Activated T-helper 17 cell treated with anti-CD3 and anti-CD28 coated beads, Interleukin-2, amount 50 U/mL, for 72 hours (primary cell): Measurements from ENCODE around the gene A3GALT2. TPM values are rescaled to one million over a fixed set of nuclear protein-coding genes. Genes with fewer than 3 reads are reported as not detected.

Experiments
- ATAC-seq: fragments of 150-1000 bp; cut with Tn5 transposase; replicated peaks from 2 replicates; pipeline ENCODE4 v1.10.0; 2021; ENCODE audit warnings: mild to moderate bottlenecking, moderate library complexity
- H3K27ac Mint-ChIP-seq: one replicate; pipeline ENCODE4 v1.8.0; 2022; ENCODE audit warnings: mixed read lengths
- H3K27me3 Mint-ChIP-seq: one replicate; pipeline ENCODE4 v1.8.0; 2022; ENCODE audit warnings: mixed read lengths
- H3K36me3 Mint-ChIP-seq: one replicate; pipeline ENCODE4 v1.8.0; 2022; ENCODE audit warnings: low read depth, mild to moderate bottlenecking, mixed read lengths
- H3K4me1 Mint-ChIP-seq: one replicate; pipeline ENCODE4 v1.8.0; 2022; ENCODE audit warnings: mixed read lengths
- H3K4me3 Mint-ChIP-seq: one replicate; pipeline ENCODE4 v1.8.0; 2022; ENCODE audit warnings: mild to moderate bottlenecking, mixed read lengths
- H3K9me3 Mint-ChIP-seq: one replicate; pipeline ENCODE4 v1.8.0; 2022; ENCODE audit warnings: mixed read lengths
- total RNA-seq, 2 donors: library from RNA; stranded (reverse); gene quantifications; one replicate each; pipeline ENCODE4 v1.2.3, GENCODE V29; 2022

Gene A3GALT2
- total RNA-seq, 2 donors from 2014 or later = not detected

GRCh38 chr1:33331444-33332356 is 10.8 kb upstream of the A3GALT2 start:
- Mint-ChIP-seq H3K4me3 (no peak overlapping the region), H3K27me3 (no peaks in the 10 kb centered on the region), H3K9me3 (no peaks in the 10 kb centered on the region), H3K4me1 (no peaks in the 10 kb centered on the region), H3K36me3 (peaks cover 86% of the 10 kb centered on the region), H3K27ac (peak overlapping the region; percentile 30)
- ATAC-seq = no peak

GRCh38 chr1:33330906-33331305 is 10.0 kb upstream of the A3GALT2 start:
- no peaks in the 10 kb centered on the region for H3K27me3 Mint-ChIP-seq
- no peak for ATAC-seq
- peaks cover 94% of the 10 kb centered on the region for H3K36me3 Mint-ChIP-seq
- no peak overlapping the region for H3K4me3 Mint-ChIP-seq
- H3K4me1 Mint-ChIP-seq = no peaks in the 10 kb centered on the region
- no peak overlapping the region for H3K27ac Mint-ChIP-seq
- H3K9me3 Mint-ChIP-seq = no peaks in the 10 kb centered on the region

DNA sequence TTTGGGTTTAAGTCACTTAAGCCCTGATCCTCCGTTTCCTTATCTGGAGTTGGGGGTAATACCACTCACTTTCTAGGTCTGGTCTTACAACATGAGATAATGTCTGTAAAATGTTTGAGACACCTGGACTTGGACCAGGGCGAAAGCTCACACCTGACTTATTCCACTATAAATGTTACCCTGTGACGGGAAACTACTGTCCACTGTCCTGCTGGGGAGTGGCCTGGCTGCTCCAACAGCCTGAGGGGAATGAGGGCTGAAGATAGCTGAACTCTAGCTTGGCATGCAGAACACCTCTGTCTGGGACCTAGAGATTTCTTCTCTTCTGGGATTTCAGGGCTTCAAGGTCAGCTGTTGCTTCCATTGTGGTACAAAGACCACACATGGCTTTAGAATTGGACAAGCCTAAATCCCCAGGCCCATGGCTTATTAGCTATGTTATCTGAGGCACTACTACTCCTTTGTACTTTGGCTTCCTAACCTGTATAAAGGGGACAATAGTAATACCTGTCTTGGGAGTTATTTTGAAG is 9.5 kb upstream of the A3GALT2 start:
- no peaks in the 10 kb centered on the region for H3K9me3 Mint-ChIP-seq
- H3K4me3 Mint-ChIP-seq = no peak overlapping the region
- peaks cover 98% of the 10 kb centered on the region for H3K36me3 Mint-ChIP-seq
- no peak for ATAC-seq
- no peaks in the 10 kb centered on the region for H3K4me1 Mint-ChIP-seq
- no peak overlapping the region for H3K27ac Mint-ChIP-seq
- no peaks in the 10 kb centered on the region for H3K27me3 Mint-ChIP-seq

- peaks cover 98% of the 10 kb centered on the region for H3K36me3 Mint-ChIP-seq
- no peak overlapping the region for H3K4me3 Mint-ChIP-seq
- H3K27ac Mint-ChIP-seq = peak overlapping the region; percentile 50
- H3K27me3 Mint-ChIP-seq = no peaks in the 10 kb centered on the region
- ATAC-seq = no peak
- H3K9me3 Mint-ChIP-seq = no peaks in the 10 kb centered on the region
- H3K4me1 Mint-ChIP-seq = no peaks in the 10 kb centered on the region
Measured at GRCh38 chr1:33329600-33330305, 8.9 kb upstream of the A3GALT2 start.

- ATAC-seq = no peak
- no peaks in the 10 kb centered on the region for H3K4me1 Mint-ChIP-seq
- no peaks in the 10 kb centered on the region for H3K9me3 Mint-ChIP-seq
- no peaks in the 10 kb centered on the region for H3K27me3 Mint-ChIP-seq
- H3K36me3 Mint-ChIP-seq = peaks cover 90% of the 10 kb centered on the region
- H3K4me3 Mint-ChIP-seq = no peak overlapping the region
- no peak overlapping the region for H3K27ac Mint-ChIP-seq
Measured at GRCh38 chr1:33328817-33329216, 7.9 kb upstream of the A3GALT2 start.

DNA sequence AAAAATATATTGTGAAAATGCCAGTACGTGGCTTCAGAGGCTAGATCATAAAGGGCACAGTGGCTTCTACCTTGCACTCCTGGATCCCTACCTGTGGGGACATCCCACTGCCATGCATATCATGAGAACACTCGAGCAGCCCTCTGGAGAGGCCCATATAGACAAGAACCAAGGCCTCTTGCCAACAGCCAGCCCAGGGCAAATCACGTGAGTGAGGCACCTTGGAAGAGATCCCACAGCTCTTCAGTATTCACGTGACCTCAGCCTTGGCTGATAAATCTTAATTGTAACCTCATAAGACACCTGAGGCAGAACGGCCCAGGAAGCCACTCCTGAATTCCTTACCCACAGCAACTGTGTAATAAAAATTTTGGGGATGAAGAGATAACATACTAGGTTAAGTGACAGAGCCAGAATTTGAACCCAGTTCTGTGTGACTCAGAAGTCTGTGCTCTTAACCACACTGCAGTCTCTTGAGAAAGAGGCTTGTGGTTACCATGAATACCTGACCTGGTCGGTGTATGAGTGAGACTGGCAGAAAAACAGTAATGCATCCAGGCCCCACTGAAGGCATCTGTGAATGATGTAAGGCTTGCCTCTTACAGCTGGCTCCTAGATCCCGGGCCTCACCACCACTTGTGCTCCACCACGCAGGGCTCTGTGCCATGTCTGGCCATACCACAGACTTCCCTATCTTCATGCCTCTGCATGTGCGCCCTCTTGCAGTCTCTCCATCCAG is 6.9 kb upstream of the A3GALT2 start:
- Mint-ChIP-seq H3K4me1 (no peaks in the 10 kb centered on the region), H3K36me3 (peaks cover 88% of the 10 kb centered on the region), H3K27me3 (no peaks in the 10 kb centered on the region), H3K4me3 (no peak overlapping the region), H3K27ac (no peak overlapping the region), H3K9me3 (no peaks in the 10 kb centered on the region)
- ATAC-seq = peak; percentile 73

GRCh38 chr1:33326785-33327184 is 5.9 kb upstream of the A3GALT2 start:
- ATAC-seq = no peak
- peaks cover 79% of the 10 kb centered on the region for H3K36me3 Mint-ChIP-seq
- no peak overlapping the region for H3K27ac Mint-ChIP-seq
- H3K9me3 Mint-ChIP-seq = no peaks in the 10 kb centered on the region
- H3K4me3 Mint-ChIP-seq = no peak overlapping the region
- H3K27me3 Mint-ChIP-seq = no peaks in the 10 kb centered on the region
- H3K4me1 Mint-ChIP-seq = no peaks in the 10 kb centered on the region

DNA sequence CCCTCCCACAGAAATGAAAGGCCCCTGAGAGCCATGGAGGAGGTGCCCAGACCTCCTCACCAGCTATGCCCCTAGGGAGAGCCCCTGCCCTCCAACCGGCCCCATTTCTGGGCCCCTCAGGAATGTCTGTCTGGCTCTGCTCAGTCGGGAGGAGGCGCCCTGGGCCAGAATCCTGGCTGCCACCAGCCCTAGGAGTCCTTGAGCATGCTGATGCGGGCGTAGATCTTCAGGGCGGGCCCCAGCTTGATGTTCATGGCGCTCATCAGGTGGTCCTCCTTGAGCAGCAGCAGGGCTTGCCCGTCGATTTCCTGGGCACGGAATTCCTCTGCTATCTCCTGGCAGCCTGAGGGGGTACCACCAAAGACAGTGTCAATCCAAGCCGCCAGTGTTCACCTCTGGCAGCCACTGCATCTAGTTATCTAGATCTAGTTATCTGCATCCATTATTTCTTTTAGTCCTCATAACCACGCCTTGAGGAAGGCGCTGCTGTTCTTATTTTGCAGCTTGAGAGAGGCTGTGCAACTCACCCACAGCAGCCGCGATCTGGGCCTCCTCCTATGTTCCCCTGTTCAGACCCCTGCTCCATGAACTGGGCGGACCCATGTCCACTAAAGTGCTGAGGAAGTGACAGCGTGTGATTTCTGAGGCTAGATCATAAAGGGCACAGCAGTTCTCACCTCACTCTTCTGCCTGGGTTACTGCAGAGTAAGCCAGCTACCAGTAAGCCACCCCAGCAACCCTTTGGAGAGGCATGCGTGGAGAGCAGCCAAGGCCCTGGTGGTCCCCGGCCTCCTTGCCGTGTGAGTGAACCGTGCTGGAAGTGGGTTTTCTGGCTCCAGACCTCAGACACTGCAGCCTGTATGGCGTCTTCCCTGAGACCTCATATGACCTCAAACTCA is 4.0 kb upstream of the A3GALT2 start:
- Mint-ChIP-seq H3K27me3 (no peaks in the 10 kb centered on the region), H3K27ac (no peak overlapping the region)

DNA sequence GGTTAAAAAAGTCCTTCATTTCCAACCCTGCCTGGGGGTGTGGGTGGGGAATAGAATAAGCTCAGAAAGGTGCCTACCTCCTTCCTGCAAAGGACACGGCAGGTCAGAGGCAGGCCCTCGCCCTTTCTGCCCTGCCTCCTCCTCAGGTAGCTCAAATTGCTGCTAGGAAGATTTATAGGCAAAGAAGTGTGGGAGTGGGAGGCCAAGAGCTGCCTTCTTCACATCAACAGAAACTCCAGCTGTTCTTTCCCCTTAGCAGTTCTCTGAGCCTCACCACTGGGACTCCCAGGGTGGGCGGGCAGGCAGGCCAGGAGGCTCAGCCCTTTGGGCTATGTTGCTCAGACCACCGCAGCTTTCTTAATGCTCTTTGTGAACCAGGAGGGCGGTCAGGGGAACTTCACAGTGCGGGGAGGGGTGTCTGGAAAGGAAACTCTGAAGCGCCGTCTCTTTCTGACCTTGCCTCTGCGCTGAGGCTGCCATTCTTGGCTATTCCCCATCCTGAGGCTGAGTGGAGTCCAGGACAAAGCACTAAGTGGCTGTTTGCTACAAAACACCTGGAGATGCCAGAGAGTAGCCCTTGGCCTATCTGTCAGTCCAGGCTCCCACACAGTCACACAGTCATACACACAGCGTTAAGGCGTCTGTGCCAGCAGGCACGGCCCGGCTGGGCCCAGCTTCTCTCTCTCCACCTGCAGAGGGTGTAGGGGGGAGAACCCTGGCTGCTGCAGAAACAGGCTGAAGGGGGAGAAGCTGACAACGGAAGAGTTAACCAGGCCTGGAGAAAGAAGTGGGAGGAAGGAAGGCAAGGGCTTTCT is 3.0 kb upstream of the A3GALT2 start:
- Mint-ChIP-seq H3K27ac (no peak overlapping the region), H3K4me1 (no peaks in the 10 kb centered on the region), H3K4me3 (no peak overlapping the region), H3K27me3 (no peaks in the 10 kb centered on the region), H3K36me3 (peaks cover 50% of the 10 kb centered on the region), H3K9me3 (no peaks in the 10 kb centered on the region)
- ATAC-seq = no peak

More for the DNA sequence above, 4.0 kb upstream of the A3GALT2 start:
- ATAC-seq = no peak
- Mint-ChIP-seq H3K36me3 (peaks cover 61% of the 10 kb centered on the region), H3K9me3 (no peaks in the 10 kb centered on the region), H3K4me1 (no peaks in the 10 kb centered on the region), H3K4me3 (no peak overlapping the region)

DNA sequence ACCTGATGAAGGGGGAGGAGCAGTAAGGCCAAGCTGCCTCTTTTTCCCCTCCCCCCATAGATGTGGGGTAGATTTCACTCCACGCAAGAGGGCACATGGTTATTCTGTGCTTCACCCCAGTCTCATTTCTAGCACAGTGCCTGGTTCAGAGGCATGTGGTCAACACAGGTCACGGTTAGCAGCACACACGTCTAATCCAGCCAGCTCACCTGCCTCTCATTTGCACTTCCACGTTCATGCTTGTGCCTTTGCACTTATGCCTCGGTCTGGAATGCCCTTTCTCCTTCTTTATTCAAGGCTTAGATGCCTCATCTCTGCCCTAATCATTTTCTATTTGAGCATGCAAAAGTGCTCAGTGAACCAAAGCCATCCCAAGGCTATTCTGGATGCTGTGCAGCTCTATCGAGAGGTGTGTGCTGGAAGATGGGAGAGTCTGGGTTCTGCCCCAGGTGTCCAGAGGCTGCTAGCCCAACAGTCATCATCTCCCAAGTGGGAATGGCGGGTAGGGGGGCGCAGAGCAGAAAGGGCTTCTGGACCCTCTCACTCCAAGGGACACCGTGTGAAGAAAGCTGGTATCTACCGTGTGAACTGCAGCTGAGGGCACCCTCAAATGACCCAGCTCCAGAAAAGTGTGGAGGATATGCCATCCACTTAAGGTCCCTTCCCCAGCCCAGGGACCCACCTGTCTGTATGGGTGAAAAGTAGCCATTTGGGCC is 2.1 kb upstream of the A3GALT2 start:
- ATAC-seq = no peak
- Mint-ChIP-seq H3K27ac (no peak overlapping the region), H3K27me3 (no peaks in the 10 kb centered on the region), H3K4me3 (no peak overlapping the region), H3K4me1 (no peaks in the 10 kb centered on the region), H3K36me3 (peaks cover 42% of the 10 kb centered on the region), H3K9me3 (no peaks in the 10 kb centered on the region)

DNA sequence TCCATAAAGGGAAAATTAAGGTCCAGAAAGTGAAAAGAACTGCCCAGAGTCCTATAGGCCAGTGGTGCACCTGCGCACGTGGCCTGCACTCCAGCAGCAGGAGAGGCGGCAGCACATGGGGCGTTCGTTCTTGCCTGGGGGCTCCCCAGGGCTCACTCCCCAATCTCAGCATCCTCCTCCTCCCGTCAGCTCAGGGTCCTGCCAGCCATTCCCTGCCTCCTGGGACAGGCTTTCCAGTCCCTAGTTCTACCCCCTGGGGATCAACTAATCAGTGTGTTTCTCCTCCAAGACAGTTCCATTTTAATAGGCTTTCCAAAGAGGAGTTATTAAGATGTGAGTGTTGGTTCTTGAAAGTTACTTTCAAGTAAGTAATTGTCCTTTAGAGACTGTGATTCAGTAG is 1.2 kb upstream of the A3GALT2 start:
- Mint-ChIP-seq H3K27ac (no peak overlapping the region), H3K9me3 (no peaks in the 10 kb centered on the region), H3K27me3 (no peaks in the 10 kb centered on the region), H3K4me1 (no peaks in the 10 kb centered on the region), H3K36me3 (peaks cover 34% of the 10 kb centered on the region), H3K4me3 (no peak overlapping the region)
- no peak for ATAC-seq

- no peaks in the 10 kb centered on the region for H3K4me1 Mint-ChIP-seq
Measured at GRCh38 chr1:33321178-33321577, 280 bp upstream of the A3GALT2 start.

More at GRCh38 chr1:33321178-33321577, 280 bp upstream of the A3GALT2 start:
- no peaks in the 10 kb centered on the region for H3K9me3 Mint-ChIP-seq
- no peak overlapping the region for H3K4me3 Mint-ChIP-seq
- H3K36me3 Mint-ChIP-seq = peaks cover 24% of the 10 kb centered on the region
- H3K27me3 Mint-ChIP-seq = no peaks in the 10 kb centered on the region
- no peak overlapping the region for H3K27ac Mint-ChIP-seq
- ATAC-seq = no peak
